CD4-positive, alpha-beta T cell treated with Interleukin-12 subunit alpha and Interleukin-12 subunit beta, for 1 hour (primary cell): ENCODE measurements around the gene KCNJ11.

Experiments
- DNase-seq: peaks from one replicate; pipeline ENCODE4 v3.0.0-alpha.2; 2020

The KCNJ11 gene

DNA sequence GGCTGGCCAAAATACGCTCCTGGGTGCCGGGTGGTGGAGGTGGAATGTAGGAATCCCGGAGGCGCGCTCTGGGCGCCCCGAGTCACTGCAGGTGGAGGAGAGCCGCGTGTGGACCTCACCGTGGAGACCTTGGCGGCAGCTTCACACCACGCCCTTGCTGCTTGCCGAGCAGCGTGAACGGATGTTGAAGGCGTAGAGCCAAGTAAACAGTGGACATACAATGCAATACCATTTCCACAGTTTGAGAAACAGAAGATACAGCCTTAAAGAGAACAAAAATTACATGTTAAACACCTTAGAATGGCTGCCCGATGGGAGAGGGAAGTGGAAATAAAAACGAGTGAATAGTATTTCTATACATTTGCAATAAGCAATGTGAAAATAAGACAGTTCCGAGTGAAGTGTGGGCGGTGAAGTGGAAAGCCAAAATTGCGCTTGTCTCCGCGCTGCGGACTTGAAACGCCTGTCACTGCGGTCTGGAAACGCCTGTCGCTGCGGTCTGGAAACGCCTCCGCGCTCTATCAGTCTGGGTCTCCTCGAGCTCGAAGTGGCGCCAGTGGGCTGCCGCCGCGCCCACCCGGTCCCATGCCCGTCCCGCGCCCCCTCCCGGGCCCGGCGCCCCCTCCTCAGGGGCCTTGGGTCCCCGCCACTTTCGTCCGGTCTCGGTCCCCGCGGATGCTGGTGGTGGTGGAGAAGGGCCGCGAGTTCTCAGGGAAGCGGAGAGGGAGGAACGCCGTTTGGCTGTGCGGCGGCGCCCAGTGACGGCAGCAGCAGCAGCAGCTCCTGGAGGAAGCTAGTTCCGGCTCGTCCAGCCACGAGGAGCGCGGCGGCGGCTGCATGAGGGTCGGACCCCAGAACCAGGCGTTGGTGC is 35.3 kb downstream of the KCNJ11 start:
- peak; percentile 47 for DNase-seq

DNA sequence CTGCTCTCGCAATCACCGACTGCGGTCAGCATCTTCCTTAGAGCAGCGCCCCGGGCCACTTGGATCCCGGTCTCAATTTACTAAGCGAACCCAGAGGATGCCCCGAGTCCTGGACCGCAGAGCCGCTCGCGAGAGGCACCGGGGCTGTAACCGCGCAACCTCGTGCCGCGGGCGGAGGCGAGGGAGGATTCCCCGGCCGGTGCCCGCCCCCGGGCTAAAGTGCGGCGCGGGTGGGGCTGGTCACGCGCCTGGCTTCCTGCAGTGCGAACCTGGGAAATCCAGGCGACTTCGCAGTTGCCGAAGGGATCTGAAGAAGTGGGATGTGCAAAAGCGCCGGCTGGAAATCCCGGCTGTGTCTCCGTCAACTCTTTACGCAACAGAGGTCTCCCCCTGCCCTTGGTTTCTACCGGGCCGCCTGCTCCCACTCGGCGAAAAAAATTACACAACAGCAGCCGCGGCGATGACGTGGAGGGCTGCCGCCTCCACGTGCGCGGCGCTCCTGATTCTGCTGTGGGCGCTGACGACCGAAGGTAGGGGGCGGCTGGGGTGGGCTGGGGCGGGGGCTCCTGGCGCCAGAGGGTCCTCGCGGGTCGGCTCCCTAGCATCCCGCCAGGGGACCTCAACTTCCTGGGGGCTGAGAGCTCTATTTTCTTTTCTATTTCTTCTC is 36.8 kb downstream of the KCNJ11 start, which contains the start of gene NCR3LG1:
Gene NCR3LG1, plus strand, starts transcription at position 291 of the 667 bp plus-strand sequence. Its CDS starts 170 bp downstream, at position 461.
- peak; percentile 70 for DNase-seq

DNA sequence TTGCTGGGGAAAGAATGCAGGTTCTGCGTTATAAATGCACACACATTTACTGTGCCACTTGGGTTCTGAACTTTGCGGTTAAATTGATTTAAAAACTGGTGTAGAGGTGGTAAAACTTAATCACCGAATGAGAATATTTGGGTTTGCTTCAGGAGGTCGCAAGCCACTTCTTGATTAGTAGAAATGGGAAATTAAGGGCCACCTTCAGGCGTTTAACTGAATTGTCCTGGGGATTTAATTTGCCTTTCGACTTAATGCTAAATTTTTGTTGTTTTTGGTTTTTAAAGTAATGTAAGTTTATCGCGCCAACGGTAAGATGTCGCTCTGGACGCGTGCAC is 37.3 kb downstream of the KCNJ11 start:
- no peak for DNase-seq

DNA sequence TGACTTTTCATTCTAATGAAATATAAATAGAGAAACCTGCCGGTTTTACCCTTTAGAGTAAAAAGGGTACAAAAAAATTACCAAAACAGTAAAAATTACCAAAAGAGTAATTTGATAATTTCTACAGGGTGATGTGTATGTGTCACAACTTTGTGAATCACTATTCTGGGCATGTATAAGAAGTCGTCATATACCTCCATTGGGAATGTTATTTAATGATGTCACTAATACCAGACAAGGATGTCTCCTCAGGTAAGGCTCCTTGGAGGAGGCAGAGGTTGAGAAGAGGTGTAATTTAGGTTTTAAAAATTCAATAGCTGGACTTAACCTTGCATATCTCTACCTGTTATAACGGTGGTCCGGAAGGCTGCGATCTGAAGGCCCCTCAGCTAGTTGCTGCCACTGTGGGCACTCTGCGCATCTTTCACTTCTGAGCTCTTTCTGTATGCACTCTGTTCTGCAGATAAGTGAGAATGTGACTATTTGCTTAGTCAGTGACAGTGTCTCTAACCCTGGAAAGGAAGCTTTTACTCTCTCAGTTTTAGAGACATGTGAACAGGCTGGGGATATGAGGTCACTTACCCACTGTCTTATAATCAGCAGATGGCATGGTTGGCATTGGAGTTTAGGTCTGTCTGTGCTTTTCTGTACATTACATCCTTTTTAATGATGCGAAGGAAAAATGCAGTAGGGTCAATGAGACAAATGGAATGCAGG is 37.8 kb downstream of the KCNJ11 start:
- DNase-seq = no peak

DNA sequence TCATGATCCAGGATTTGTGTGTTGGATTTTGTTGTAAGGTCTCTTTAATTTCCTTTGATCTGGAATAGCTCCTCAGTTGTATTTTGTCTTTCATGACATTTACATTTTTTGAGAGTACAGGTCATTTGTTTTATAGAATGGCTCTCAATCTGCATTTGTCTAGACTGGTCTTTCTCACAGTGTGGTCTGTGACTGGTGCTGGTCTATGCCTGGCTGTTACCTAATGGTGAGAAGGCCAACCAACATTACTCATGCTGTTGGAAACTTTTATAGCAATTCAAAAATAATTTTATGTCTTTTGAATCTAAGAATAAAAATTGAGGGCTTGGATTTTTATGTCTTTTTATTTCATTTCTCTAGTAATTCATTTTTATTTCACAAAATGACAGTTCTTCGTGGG is 40.8 kb downstream of the KCNJ11 start:
- DNase-seq = no peak

DNA sequence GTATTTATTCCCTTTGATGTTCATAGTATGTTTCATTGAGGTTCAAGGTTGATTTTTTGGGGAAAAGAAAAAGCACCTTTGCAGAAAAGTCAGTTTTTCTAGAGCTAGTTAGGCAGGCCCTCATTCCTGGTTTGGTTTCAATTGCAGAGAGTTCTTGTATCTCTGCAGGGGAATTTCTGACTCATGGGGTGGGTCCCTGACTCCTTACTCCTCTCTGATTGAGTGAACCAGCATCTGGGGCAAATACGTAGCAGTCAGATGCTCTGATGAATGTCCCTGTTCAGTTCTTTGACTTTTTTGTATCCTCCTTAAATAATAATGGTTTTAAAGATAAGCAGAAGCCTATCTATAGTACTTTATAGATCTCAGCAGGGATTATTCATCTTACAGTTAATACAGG is 44.6 kb downstream of the KCNJ11 start:
- DNase-seq = no peak

DNA sequence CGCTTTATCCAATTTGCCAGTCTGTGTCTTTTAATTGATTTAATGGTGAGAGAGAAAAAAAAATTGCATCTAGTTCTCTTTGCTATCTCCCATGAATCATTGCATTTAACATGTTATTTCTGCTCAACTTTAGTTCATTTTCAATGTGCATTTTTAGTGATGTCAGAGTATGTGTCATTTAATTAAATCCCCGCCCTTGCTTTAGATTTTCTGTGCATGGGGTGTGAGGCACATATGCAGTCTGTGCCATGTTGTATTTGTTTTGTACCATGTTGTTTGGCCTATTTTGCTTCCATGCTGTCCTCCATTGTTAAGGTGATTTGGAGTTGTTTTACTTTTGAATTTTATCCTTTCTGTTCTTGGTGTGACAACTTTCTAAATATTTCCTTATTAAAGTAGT is 45.2 kb downstream of the KCNJ11 start:
- DNase-seq = no peak
